HL-60/S4 treated with phorbol 12-myristate 13-acetate at 8.2 ng/mL for 4 days and 3 days (cell line): ENCODE measurements around the gene MPO.

ENCODE experiments used
- in situ Hi-C: fragments of 300-500 bp; cut with MboI; formaldehyde crosslinking; loops from 2 replicates; pipeline ENCODE4 v1.15.0; 2022; ENCODE audit warnings: low sequenced_read_pairs

Gene MPO

DNA sequence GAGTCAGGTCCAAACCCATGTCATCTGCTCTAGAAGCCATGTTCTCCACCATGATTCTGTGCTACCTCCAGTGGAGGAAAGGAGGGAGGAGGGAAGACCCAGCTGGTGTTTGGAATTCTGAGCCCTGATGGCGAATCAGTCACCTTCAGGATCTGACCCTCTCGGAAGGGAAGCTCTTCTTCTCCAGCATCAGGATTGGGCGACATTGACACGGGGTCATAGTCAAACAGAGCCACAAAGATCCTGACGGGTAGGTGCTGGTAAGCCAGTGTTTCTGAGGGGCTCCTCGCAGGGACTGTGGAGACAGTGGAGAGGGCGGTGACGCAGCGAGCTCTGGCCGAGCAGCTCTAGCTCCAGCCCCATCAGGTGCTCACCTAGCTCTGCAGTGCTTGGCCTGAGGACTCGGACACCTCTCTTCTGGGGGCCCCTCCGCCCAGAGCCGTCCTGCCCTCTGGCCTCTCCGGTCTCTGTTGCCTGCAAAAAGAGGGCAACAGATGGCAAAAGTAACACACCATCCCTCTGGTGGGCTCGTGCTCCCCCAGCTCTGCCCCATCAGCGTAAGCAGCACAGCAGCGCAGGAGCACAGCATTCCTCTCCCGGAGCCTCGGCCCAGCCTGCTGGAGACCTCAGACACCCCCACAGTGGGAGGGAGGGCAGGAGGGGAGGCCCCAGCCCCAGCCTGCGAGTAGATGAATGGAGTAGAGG lies 26.9 kb upstream of the MPO start:
- in situ Hi-C loops = no loop called here

DNA sequence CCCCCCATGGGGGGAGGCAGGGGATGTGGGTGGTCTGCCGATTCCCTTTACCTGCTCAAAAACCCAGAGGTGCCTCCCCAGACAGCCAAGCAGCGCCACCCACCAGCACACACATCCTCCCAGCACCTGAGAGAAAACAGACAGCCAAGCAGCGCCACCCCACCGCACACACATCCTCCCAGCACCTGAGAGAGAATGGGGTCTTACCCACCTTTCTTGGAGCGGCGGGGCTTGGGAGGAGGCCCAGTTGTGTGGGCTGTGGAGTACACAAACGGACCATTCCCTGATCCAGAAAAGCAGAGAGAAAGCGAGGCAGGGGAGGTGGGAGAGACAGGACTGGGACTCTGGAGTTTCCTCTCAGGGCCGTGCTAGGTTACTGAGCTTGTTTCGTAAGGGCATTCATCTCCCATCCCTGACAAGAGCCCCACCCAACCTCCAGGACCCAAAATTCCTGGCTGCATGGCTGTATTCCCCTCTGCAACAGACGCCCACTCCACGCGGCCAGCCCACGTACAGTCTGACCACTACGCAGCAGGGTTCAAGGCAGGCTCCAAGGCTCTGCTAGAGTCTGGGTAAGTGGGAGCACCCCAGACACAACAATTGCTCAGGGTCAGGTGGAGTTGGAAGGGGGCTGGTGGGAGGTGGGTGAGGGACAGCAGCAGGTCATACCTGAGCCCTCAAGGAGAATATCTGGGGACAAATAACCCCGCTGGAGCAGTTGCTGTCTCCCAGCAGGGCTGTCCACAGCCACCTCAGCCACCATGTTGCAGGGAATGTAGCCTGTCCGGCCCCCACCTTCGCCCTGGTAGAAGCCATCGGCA lies 25.6 kb upstream of the MPO start:
- in situ Hi-C loops = no loop called here

DNA sequence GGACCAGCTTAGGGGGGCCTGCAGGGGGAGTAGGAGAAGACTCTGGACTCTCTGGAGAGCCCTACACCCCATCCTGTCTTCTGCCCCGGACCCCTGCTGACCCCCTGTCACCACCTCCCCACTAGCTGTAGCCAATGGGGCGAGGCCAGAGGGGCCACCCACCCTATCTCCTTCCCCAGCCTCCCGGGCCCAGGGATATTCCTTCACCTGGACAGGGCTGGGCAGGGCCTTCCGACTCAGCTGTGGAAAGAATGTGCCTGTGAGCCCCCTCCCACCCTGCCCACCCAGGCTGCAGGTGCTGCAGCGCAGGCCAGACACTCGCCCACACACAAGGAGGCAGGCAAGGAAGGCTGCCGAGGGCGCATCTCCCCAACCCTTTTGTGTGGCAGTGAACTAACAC lies 24.9 kb upstream of the MPO start:
- in situ Hi-C loops = no loop called here

DNA sequence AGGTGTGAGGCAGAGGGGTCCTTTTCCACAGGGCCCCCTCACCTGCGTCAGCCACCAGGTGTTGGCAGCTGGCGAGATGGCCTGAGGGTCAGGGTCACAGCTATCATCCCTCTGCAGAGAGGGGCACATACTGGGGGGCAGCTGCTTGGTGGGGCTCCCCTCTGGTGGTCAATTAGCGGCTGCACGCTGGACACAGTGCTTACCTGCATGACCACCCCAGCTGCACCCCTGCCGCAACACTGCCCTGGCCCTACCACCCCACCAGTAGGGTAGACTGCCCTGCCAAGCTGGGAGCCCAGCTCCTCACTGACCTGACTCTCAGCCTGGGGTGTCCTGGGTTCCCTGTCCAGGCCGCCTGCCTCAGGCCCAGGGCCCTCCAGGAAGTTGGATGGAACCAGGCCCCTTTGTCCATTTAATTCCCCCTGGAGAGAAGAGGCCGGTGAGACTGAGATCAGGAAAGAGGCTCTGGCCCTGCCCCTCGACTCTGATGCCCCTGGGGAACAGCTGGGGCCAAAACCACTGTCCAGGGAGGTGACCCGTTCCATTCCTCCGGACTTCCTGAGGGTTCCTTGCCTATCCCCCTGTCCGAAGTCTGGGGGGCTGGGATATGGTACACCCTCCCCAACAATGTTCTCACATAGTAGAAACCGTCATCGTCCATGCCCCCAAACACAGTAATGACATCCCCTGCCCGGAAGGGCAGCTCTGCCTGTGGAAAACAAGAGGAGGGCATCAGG lies 24.2 kb upstream of the MPO start:
- in situ Hi-C loops = no loop called here

DNA sequence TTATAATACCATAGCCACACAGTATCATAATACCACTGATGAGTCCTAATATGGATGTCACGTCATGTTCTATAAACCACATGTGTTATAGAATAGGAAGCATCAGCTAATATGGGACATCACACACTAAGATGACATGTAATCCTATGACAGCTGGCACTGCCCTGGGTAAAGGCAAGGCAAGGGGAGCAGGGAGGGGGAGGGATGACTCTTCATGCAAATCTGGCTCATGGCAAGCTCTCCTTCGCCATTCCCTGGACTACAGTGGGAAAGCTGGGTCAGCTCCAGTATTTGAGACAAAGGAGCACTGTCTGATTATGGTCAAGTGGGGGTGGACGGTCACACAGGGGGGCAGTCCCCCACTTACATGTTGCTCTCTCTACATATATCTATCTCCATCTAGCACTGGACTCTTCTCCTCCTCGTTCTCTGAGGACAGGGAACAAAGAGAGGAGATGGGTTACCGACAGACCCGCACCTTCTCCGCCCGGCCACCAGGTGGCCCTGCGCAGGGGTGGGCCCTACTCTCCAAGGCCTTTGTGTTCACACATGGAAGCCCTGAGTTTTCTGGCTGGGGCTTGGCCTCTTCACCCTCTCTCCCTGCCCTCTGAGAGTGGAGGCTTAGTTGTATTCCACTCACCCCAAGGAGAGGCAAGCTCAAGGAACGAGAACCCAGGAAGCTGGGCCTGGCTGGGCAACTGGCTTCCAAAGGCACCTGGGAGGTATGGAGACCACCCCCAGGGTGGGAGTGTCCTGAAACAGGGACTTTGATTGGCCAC lies 23.4 kb upstream of the MPO start:
- in situ Hi-C loops = no loop called here

GRCh38 chr17:58302919-58303585 lies 22.3 kb upstream of the MPO start:
- in situ Hi-C loops = no loop called here

GRCh38 chr17:58302171-58302918 lies 21.6 kb upstream of the MPO start:
- in situ Hi-C loops = no loop called here

DNA sequence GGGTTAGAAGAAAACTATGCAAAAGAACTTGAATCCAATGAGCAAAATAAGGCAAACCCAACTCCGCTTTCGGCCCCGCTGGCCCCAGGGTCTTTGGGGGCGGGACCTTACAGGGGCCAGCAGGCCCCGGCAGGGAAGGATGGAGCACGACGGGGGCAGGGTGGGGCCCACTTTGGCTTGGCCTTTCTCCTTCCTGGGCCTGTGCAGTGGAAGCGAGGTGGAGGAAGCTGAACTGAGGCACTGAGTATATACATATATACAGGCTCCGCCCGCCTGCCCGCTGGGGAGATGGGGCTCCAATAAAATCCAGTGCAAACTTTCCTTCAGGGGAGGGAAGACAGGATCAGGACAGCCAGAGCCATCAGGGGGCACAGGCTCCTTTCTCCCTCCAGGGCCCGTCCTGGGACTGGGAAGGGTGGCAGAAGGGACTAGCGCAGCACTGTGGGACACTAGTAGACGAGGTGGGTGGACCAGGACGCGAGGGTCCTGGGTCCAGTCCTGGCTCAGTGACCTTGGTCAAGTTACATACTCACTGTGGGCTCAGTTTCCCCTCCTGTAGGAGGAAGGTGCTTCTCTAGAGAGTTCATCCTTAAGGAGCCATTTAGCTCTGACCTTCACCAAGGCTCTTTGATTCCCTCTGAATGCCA lies 20.9 kb upstream of the MPO start:
- in situ Hi-C loops = no loop called here

- in situ Hi-C loops = no loop called here
These were observed 19.6 kb upstream of the MPO start for GRCh38 chr17:58300336-58300735.

- in situ Hi-C loops = no loop called here
These were observed 13.3 kb upstream of the MPO start for GRCh38 chr17:58294034-58294433.

DNA sequence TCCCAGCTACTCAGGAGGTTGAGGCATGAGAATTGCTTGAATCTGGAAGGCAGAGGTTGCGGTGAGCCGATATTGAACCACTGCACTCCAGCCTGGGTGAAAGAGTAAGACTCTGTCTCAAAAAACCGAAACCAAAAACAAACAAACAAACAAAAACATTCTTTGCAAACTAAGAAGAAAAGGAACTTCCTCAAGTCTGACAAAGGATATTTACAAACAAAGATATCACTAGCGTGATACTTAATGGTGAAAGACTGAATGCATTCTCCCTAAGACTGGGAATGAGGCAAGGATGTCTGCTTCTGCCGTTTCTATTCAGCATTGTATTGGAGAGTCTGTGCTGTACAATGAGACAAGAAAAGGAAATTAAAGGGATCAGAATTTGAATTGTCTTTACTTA lies 10.5 kb upstream of the MPO start:
- in situ Hi-C loops = no loop called here

GRCh38 chr17:58289869-58290268 lies 9.1 kb upstream of the MPO start:
- in situ Hi-C loops = no loop called here

DNA sequence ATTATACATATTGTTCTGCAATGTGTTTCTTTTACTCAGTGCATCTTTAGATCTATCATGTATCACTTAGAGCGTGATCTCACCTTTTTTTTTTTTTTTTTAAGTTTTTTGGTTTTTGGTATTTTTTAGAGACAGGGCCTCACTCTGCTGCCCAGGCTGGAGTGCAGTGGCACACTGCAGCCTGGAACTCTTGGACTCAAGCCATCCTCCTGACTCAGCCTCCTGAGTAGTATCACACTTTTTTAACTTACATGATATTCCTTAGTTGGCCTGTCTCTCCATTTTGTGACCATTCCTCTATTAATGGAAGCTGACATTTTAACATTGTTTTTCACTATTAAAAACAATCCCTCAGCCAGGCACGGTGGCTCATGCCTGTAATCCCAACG lies 4.7 kb upstream of the MPO start:
- in situ Hi-C loops = no loop called here

GRCh38 chr17:58284613-58285421 lies 4.1 kb upstream of the MPO start:
- in situ Hi-C loops = no loop called here

GRCh38 chr17:58283674-58284612 lies 3.2 kb upstream of the MPO start:
- in situ Hi-C loops = no loop called here

- in situ Hi-C loops = no loop called here
These were observed 1.7 kb upstream of the MPO start for GRCh38 chr17:58282442-58282841.

DNA sequence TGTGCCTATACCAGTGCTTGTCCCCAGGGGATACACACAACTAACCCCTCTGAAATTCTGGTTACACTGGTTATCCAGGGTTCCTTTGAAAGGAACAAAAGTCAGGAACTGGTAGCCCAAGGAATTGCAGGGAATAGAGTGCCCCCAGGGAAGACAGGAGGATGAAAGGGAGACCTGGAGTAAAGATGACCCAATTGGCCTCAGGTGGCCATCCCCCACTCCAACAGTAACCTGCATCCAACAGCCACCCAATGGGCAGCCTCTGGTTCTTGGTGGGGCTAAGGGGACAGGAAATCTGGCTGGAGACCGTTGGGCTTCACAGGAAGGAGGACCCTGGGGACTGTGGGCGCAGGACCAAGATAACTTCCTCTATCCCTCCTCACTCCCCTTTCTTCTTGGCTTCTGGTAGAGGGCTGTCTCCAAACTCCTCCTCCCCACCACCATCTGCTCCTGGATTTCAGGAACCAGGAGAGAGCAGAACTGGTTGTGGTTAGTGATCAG lies 826 bp upstream of the MPO start:
- in situ Hi-C loops = no loop called here
